NCI-H1436 (cell line): ENCODE measurements around the gene XK.
A peak's percentile ranks its signal among the peaks of the same experiment; 100 is the strongest.

Experiments used
- DNase-seq: peaks from one replicate; lab custom pipeline; 2025; lab: John Stamatoyannopoulos, UW

XK gene

GRCh38 chrX:37679230-37679629 lies 6.4 kb upstream of the XK start:
- no peak for DNase-seq

DNA sequence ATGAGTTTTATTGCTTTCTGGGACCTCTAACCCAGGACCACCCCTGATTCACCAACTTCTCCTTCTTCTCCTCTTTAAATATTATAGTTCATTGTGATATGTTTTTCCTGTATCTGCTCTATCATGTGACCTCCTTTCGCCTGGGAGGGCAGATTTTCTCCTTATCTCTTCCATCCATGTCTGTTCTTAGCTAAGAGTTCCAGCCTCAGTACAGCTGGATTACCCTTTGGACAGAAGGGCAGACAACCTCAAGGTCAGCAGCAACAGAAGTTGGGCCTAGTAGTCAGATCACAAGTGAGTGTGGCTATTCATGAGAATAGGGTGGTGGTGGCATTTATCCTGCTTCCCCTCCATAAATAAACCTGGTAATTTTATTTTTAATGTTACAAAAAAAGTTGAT lies 5.7 kb upstream of the XK start:
- no peak for DNase-seq

- no peak for DNase-seq
Observed at GRCh38 chrX:37684426-37684825, 1.2 kb upstream of the XK start.

- DNase-seq: no peak
Observed at GRCh38 chrX:37684973-37685372, 618 bp upstream of the XK start.

DNA sequence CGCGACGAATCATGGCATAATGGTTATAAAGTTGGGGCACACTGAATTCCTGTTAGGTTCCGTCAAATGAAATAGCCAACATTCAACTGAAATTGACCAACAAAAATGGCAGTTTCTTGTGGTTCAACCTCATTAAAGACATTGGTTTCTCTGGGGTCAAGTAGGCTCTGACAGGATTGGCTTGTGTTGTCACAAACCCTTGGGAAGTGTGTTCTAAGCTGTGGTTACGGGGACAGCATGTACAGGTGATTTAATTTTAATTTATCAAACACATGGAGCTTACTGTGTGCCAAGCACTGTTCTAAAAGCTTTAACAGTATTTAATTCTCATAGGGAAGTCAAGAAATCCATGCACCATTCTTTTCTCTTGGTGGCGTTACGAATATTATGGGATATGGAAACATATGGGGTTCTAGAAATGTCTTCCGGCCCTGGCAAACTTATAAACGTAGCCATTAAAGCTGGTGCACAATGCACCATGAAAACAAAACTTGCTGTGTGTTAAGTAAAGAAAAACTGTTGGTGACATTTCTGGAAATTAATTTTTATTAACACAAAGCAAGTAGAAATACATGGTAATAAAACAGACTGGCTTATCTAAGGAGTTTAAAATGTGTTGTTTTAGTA lies 891 bp downstream of the XK start:
- DNase-seq: no peak

DNA sequence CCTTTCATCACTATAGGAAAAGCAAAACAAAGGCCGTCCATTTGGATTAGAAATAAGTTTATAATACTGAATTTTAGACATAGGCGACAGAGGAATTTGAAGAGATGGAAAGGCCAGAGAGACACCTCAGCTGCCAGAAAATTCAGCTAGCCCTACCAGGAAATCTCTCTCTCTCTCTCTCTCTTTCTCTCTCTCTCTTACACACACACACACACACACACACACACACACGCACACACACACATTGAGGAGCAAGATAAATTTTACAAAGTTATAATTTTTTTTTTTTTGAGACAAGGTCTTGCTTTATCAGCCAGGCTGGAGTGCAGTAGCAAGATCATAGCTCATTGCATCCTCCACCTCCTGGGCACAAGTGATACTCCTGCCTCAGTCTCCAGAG lies 1.4 kb downstream of the XK start:
- DNase-seq: no peak

- DNase-seq: no peak
Observed at GRCh38 chrX:37690119-37690518, 4.5 kb downstream of the XK start.

DNA sequence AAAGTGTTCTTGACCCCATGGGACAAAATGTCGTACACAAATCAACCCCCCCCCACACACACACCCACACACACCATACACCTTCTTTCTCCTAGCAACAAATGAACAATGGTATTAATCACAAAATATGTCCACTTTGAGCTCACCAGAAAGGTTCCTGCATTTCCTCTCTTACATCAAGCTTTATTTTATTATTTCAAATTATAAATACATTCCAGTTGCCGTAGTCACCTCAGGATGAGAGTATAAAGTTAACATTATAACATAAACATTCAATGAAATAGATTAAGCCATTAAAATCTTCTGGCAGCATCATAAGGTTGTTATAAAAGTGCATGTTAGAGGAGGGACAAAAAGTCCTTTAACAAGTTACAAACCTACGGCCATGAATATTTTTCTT lies 7.3 kb downstream of the XK start:
- no peak for DNase-seq

DNA sequence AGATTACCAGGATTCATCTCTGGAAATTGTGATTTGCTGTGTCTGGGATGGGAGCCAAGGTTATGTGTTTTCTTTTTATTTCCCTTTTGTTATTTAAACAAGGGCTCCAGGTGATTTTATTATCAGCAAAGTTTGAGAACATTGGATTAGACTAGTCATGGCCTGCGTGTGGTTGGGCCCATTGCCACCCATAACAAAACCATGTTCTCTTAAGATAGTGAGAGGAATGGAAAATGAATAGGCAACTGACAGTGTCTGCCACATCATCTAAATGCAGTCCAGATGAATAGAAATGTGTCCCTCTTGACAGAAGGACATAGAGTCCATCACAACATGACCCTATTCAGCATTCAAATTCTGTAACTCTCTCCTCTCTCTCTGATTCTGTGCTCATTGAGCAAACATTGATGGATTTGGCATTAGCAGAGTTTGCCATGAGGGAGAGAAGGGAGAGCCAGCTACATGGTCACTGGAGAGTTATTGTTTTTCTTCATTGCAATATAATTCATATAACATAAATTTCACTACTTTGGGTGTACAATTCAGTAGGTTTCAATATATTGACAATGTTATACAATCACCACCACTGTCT lies 11.7 kb downstream of the XK start:
- no peak for DNase-seq

GRCh38 chrX:37701588-37701987 lies 16.0 kb downstream of the XK start:
- DNase-seq: no peak

DNA sequence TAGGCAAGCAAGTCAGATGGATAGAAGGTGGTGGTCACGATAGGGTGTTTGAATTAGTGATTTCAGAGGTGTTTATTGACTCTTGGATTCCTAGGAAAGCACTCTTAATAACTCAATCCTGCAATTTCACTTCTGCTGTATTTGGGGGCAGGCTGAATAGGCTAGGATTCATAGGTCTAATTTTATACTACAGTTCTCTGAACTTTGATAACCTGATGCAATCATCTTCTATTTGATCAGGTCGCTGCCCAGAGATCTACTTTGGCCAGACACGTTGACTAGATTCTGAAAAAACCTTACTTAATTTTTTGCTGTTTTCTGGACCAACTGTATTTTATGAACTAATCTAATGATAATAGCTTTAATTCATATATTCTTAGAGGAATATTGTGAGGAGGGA lies 26.4 kb downstream of the XK start:
- DNase-seq: no peak

DNA sequence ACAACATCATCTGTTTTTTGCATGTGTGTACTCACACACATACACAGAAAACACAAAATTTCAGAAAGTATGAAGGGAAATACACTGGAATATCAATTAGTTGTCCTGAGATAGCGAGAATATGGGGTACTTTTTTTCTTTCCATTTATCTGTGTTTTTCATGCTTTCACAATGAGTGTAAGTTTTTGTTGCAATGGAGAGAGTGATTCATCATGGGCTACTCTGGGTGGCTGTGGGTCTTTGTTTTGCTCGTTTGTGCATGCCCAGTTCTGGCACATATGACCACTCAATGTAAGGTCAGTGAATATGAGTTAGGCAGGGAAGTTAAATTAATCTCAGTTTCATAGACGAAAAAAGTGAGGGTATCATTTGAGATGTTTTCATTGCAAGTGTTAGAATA lies 26.9 kb downstream of the XK start:
- DNase-seq: no peak

GRCh38 chrX:37714479-37714878 lies 28.9 kb downstream of the XK start:
- no peak for DNase-seq

GRCh38 chrX:37716602-37717001 lies 31.0 kb downstream of the XK start:
- DNase-seq: no peak

GRCh38 chrX:37717708-37718107 lies 32.1 kb downstream of the XK start:
- DNase-seq: no peak

DNA sequence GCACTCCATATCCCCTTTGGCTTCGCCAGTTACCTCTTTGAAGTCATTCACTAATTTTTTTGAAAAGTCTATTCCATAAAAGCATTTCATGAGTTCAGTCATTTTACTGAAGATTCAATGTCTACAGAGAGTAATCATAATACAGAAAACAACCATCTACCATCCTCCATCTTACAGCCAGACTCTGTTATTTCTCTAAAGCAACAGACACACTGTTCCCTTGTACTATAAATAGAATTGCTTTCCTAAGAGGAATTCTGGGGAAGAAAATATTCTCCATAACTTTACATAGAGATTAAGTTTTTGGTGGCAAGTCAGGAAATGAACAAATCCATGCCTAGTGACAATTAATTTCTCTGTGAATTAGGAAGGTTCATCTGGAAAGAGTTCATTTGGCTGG lies 37.0 kb downstream of the XK start:
- no peak for DNase-seq

DNA sequence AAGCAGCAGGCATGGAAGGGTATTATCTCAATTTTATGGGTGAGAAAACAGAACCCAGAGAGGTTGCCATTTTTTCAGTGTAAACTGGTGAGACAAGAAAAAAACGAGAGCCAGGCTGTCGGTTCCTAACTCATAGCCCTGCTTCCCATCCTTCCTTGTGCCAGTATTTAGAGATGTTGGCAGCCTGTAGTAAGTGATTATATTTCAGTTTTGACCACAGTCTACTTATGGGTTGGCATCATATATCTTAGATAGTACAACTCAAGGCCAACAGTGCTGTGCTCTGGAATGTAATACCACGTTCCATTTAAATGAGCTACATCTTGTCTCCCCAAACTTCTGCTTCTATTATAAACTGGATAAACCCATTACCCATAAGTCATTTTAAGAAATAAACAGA lies 40.8 kb downstream of the XK start:
- no peak for DNase-seq

DNA sequence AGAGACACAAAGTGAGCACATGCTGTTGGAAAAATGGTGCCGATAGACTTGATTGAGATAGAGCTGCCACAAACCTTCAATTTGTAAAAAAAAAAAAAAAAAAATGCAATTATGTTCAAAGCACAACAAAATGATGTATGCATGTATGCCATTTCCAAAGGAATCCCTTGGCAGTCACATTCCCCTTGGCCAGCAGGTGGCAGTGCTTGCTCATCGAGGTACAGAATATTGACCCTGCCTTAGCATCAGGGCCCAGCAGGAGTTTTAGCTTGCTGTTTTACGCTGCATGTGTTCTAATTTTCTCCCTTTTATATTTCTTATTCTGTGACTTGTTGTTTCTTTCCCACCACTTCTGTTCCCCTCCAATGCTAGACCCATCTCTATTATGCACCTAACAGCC lies 59.8 kb downstream of the XK start:
- peak; percentile 0 for DNase-seq

- DNase-seq: no peak
Observed at GRCh38 chrX:37745835-37746217, 60.2 kb downstream of the XK start.

GRCh38 chrX:37746218-37746941 lies 60.8 kb downstream of the XK start:
- DNase-seq: no peak

DNA sequence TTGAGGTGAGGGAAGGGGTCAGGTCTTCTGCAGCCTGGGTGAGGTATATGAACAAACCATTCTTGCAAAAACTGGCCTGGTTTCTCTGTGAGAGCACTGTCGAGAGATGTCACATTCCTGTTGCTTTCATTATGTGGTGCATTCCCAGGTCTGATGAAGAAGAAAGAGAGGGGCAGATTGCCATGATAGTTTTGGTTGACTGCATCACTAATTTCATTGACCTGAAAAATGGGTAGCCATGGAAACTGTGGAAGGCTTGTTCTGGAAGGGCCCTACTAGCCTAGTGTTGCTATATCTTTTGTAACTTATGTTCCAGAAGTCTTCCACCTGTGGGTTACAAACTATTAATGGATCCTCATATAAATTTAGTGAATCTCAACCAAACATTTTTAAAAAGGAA lies 61.4 kb downstream of the XK start:
- no peak for DNase-seq

- no peak for DNase-seq
Observed at GRCh38 chrX:37752281-37752680, 66.7 kb downstream of the XK start.

DNA sequence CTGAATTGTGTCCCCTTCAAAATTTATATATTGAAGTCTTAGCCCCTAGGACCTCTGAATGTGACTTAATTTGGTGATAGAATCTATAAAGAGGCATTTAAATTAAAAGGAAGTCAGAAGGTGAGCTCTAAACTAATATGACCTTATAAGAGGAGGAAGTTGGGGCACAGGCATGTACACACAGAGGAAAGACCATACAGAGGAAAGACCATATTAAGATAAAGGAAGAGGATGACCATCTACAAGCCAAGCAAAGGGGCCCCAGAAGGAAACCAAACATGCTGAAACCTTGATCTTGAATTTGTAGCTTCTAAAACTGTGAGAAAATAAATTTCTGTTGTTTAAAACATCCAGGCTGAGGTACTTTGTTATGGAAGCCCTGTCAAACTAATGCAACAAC lies 67.3 kb downstream of the XK start:
- no peak for DNase-seq

DNA sequence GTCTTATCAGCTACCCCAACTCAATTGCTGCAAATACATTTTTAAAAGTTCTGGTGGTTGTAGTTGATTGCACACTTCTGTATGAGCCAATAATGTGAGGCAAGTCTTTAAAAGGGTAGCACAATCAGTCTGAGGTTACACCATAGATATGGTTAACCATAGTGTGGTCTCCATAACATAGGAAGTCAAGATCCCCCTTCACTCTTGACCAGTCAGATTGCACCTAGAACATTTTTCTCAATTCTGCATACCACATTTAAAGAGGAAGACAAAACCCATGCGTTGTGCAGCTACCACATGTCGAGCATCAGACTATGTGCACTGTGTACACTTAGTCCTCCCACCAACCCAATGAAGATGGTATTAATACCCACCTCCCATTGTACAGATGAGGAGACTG lies 67.8 kb downstream of the XK start:
- DNase-seq: no peak
